ENCODE data around the gene CYB5R2. TPM values are rescaled to one million over a fixed set of nuclear protein-coding genes. Genes with fewer than 3 reads are reported as not detected.

Gene CYB5R2
- total RNA-seq, 3 donors from 2014 or later (not counting 1 experiment from before 2014, with no cell fraction given) = 0.31 to 1.2 (median 0.55) TPM

- no peak for TF ChIP-seq CTCF (IDR thresholded peaks at IDR 0.05)
- H3K9me3 ChIP-seq (ENCODE audit: control insufficient read depth, insufficient read depth, low read length) = no peaks in the 10 kb centered on the region
- H3K27ac ChIP-seq (ENCODE audit: low read length) = no peak overlapping the region
- peak in 1 of 2 donors; percentile 15 for DNase-seq
- peaks cover 16% of the 10 kb centered on the region for H3K27me3 ChIP-seq (ENCODE audit: control insufficient read depth, insufficient read depth, low read length)
- Mint-ChIP-seq H3K4me1 (peaks cover 0 to 14% of the 10 kb centered on the region in 2 donors), H3K27me3 (ENCODE audit: low read depth in 2 of 2) (peaks cover 36 to 50% of the 10 kb centered on the region in 2 donors), H3K36me3 (no peaks in the 10 kb centered on the region), H3K4me3 (peak overlapping the region; percentile 72), H3K27ac (peak overlapping the region in 1 of 2 donors; percentile 33), H3K9me3 (no peaks in the 10 kb centered on the region)
- no peaks in the 10 kb centered on the region for H3K36me3 ChIP-seq (ENCODE audit: control insufficient read depth, insufficient read depth, low read length)
- intact Hi-C loops (cut with micrococcal nuclease) = no loop called here
- H3K4me3 ChIP-seq (ENCODE audit: low read length) = peak overlapping the region; percentile 16
- peak; percentile 42 to 67 (median 50) for ATAC-seq
- WGBS (ENCODE audit: insufficient coverage) = 7% methylated on average over 72 of the region's 72 CpGs
- peaks cover 19% of the 10 kb centered on the region for H3K4me1 ChIP-seq (ENCODE audit: control insufficient read depth, insufficient read depth, low read length)
Measured at GRCh38 chr11:7673724-7674434, 579 bp upstream of the CYB5R2 start.

GRCh38 chr11:7672276-7672959 lies 882 bp downstream of the CYB5R2 start:
- Mint-ChIP-seq H3K27ac (no peak overlapping the region), H3K36me3 (no peaks in the 10 kb centered on the region), H3K27me3 (ENCODE audit: low read depth in 2 of 2) (peaks cover 34 to 40% of the 10 kb centered on the region in 2 donors), H3K4me3 (peak overlapping the region; percentile 65), H3K4me1 (peaks cover 0 to 14% of the 10 kb centered on the region in 2 donors), H3K9me3 (no peaks in the 10 kb centered on the region)
- ATAC-seq (no peak), DNase-seq (no peak)
- H3K27me3 ChIP-seq (ENCODE audit: control insufficient read depth, insufficient read depth, low read length) = peaks cover 16% of the 10 kb centered on the region
- no peak for TF ChIP-seq CTCF (IDR thresholded peaks at IDR 0.05)
- no peak overlapping the region for H3K27ac ChIP-seq (ENCODE audit: low read length)
- intact Hi-C loops (cut with micrococcal nuclease) = no loop called here
- H3K4me1 ChIP-seq (ENCODE audit: control insufficient read depth, insufficient read depth, low read length) = peaks cover 19% of the 10 kb centered on the region
- 90% methylated on average over 16 of the region's 16 CpGs for WGBS (ENCODE audit: insufficient coverage)
- H3K36me3 ChIP-seq (ENCODE audit: control insufficient read depth, insufficient read depth, low read length) = no peaks in the 10 kb centered on the region
- H3K9me3 ChIP-seq (ENCODE audit: control insufficient read depth, insufficient read depth, low read length) = no peaks in the 10 kb centered on the region
- H3K4me3 ChIP-seq (ENCODE audit: low read length) = no peak overlapping the region

GRCh38 chr11:7671347-7672215 lies 1.7 kb downstream of the CYB5R2 start:
- Histone ChIP-seq H3K4me3 (ENCODE audit: low read length) (no peak overlapping the region), H3K27ac (ENCODE audit: low read length) (no peak overlapping the region), H3K27me3 (ENCODE audit: control insufficient read depth, insufficient read depth, low read length) (peaks cover 16% of the 10 kb centered on the region), H3K9me3 (ENCODE audit: control insufficient read depth, insufficient read depth, low read length) (no peaks in the 10 kb centered on the region), H3K36me3 (ENCODE audit: control insufficient read depth, insufficient read depth, low read length) (no peaks in the 10 kb centered on the region), H3K4me1 (ENCODE audit: control insufficient read depth, insufficient read depth, low read length) (peaks cover 19% of the 10 kb centered on the region)
- TF ChIP-seq CTCF (IDR thresholded peaks at IDR 0.05) = no peak
- Mint-ChIP-seq H3K27me3 (ENCODE audit: low read depth in 2 of 2) (peaks cover 34 to 37% of the 10 kb centered on the region in 2 donors), H3K27ac (no peak overlapping the region), H3K4me1 (peaks cover 0 to 14% of the 10 kb centered on the region in 2 donors), H3K4me3 (peak overlapping the region; percentile 1), H3K9me3 (no peaks in the 10 kb centered on the region), H3K36me3 (no peaks in the 10 kb centered on the region)
- intact Hi-C loops (cut with micrococcal nuclease) = no loop called here
- DNase-seq = no peak
- no peak for ATAC-seq
- 84% methylated on average over 10 of the region's 10 CpGs for WGBS (ENCODE audit: insufficient coverage)

Data from natural killer cell (primary cell).